HCT116 (cell line): ENCODE results near the gene THADA. TPM values are rescaled to one million over a fixed set of nuclear protein-coding genes. Genes with fewer than 3 reads are reported as not detected.

Experiments
- ATAC-seq: fragments of 200-7000 bp; cut with Tn5 transposase; 2 replicates; pipeline ENCODE4 v1.9.1; 2020; ENCODE audit warnings: mild to moderate bottlenecking, moderate library complexity
- BruUV-seq: library from RNA; stranded (reverse); fragments of 400-500 nt; replicated peaks from 2 replicates; lab custom pipeline; 2021; lab: Mats Ljungman, UMichigan
- CTCF ChIA-PET: fragments of 300-600 bp; sonication (Branson Sonifier 250); formaldehyde crosslinking; loops from one replicate; lab custom pipeline; 2021; ENCODE audit warnings: antibody characterized with exemption; lab: Charles Lee
- POLR2A ChIA-PET: fragments of 300-600, 350-600 bp; sonication (Branson Sonifier 250); formaldehyde crosslinking; loops from one replicate; lab custom pipeline; 2021; ENCODE audit warnings: antibody characterized with exemption; lab: Charles Lee
- RAD21 ChIA-PET, 2 experiments: fragments of 300-600 bp; sonication (Branson Sonifier 250); formaldehyde crosslinking; loops; one replicate each; lab custom pipeline; 2023; ENCODE audit warnings: low total read pairs in 2 of 2; ENCODE audit not compliant: uncharacterized antibody in 2 of 2, unreplicated experiment in 2 of 2, low non-redundant PET in 1 of 2; lab: Charles Lee
- DNase-seq: peaks from one replicate; pipeline ENCODE4 v3.0.0-alpha.2; 2010; ENCODE audit warnings: low read depth, low spot score
- H2AFZ ChIP-seq: fragments of 200-600 bp; shearing (Covaris generic), sonication (generic); 2 replicates; pipeline ENCODE4 v1.6.1; 2017; ENCODE audit warnings: low read depth, mixed run types, mixed read lengths, antibody characterized with exemption, low read length; ENCODE audit not compliant: poor library complexity, severe bottlenecking
- H3K27ac ChIP-seq: 2 replicates; pipeline ENCODE4 v1.5.1; 2012; ENCODE audit warnings: low read depth, low read length
- H3K27me3 ChIP-seq: fragments of 200-600 bp; sonication (generic); 2 replicates; pipeline ENCODE4 v1.6.1; 2016; ENCODE audit warnings: mixed run types, low read length, mixed read lengths; ENCODE audit not compliant: insufficient read depth
- H3K36me3 ChIP-seq, 2 experiments: fragments of 200-500 bp in 1 of 2; fragments of 200-600 bp in 1 of 2; sonication (Bioruptor generic) in 1 of 2; sonication (generic) in 1 of 2; 2 replicates each; pipeline versions ENCODE4 v1.5.1 to v1.6.1; 2014 to 2016; ENCODE audit warnings: low read length in 2 of 2, inconsistent platforms in 1 of 2, mixed read lengths in 1 of 2, mixed run types in 1 of 2; ENCODE audit not compliant: insufficient read depth in 2 of 2, control insufficient read depth in 1 of 2
- H3K4me1 ChIP-seq, 2 experiments: fragments of 200-600 bp in 1 of 2; sonication (generic) in 1 of 2; 2 replicates each; pipeline versions ENCODE4 v1.5.1 to v1.6.1; 2012 to 2017; ENCODE audit warnings: low read length in 2 of 2, inconsistent platforms in 1 of 2, mild to moderate bottlenecking in 1 of 2, mixed read lengths in 1 of 2, mixed run types in 1 of 2, moderate library complexity in 1 of 2; ENCODE audit not compliant: insufficient read depth in 2 of 2, control insufficient read depth in 1 of 2
- H3K4me2 ChIP-seq: fragments of 200-600 bp; sonication (generic); 2 replicates; pipeline ENCODE4 v1.6.1; 2017; ENCODE audit warnings: mixed run types, low read length, mixed read lengths
- H3K4me3 ChIP-seq, 2 experiments: fragments of 200-600 bp in 1 of 2; sonication (generic) in 1 of 2; replicated peaks in 1 of 2; 2 replicates each; pipeline ENCODE4 v1.5.1; 2011 to 2016; ENCODE audit warnings: low read length in 2 of 2, control low read depth in 1 of 2, low read depth in 1 of 2, mild to moderate bottlenecking in 1 of 2, mixed read lengths in 1 of 2, mixed run types in 1 of 2
- H3K79me2 ChIP-seq: fragments of 200-600 bp; sonication (generic); 2 replicates; pipeline ENCODE4 v1.6.1; 2017; ENCODE audit warnings: mild to moderate bottlenecking, mixed run types, low read length, moderate library complexity, mixed read lengths; ENCODE audit not compliant: insufficient read depth
- H3K9ac ChIP-seq: fragments of 200-600 bp; sonication (generic); 2 replicates; pipeline ENCODE4 v1.6.1; 2016; ENCODE audit warnings: low read length, mixed read lengths
- H3K9me2 ChIP-seq: fragments of 200-600 bp; sonication (generic), shearing (Covaris generic); 2 replicates; pipeline ENCODE4 v1.6.1; 2017; ENCODE audit warnings: mixed run types, mild to moderate bottlenecking, moderate library complexity; ENCODE audit not compliant: insufficient read depth
- H3K9me3 ChIP-seq, 2 experiments: fragments of 200-500 bp in 1 of 2; fragments of 200-600 bp in 1 of 2; sonication (Bioruptor generic) in 1 of 2; sonication (generic) in 1 of 2; 2 replicates each; pipeline ENCODE4 v1.6.1; 2014 to 2017; ENCODE audit warnings: low read length in 2 of 2, mixed read lengths in 2 of 2, inconsistent platforms in 1 of 2, low read depth in 1 of 2, mild to moderate bottlenecking in 1 of 2, mixed run types in 1 of 2, moderate library complexity in 1 of 2; ENCODE audit not compliant: control insufficient read depth in 1 of 2, insufficient read depth in 1 of 2
- H4K20me1 ChIP-seq: fragments of 200-600 bp; sonication (generic), shearing (Covaris generic); 2 replicates; pipeline ENCODE4 v1.6.1; 2017; ENCODE audit warnings: mixed run types, mild to moderate bottlenecking, moderate library complexity; ENCODE audit not compliant: insufficient read depth
- ATF3 ChIP-seq: IDR thresholded peaks from 2 replicates; pipeline ENCODE4 v1.6.1; 2012
- EGR1 ChIP-seq: IDR thresholded peaks from 2 replicates; pipeline ENCODE4 v1.6.1; 2012; ENCODE audit warnings: low read depth
- ELF1 ChIP-seq: IDR thresholded peaks from 2 replicates; pipeline ENCODE4 v1.6.1; 2012; ENCODE audit warnings: low read depth, borderline replicate concordance
- EZH2phosphoT487 ChIP-seq: fragments of 200-600 bp; IDR thresholded peaks from 2 replicates; pipeline ENCODE4 v1.6.1; 2018; ENCODE audit warnings: antibody characterized with exemption, borderline replicate concordance
- FOSL1 ChIP-seq: IDR thresholded peaks from 2 replicates; pipeline ENCODE4 v1.6.1; 2012; ENCODE audit warnings: low read depth
- POLR2A ChIP-seq: IDR thresholded peaks from 2 replicates; pipeline ENCODE4 v1.7.0; 2011; ENCODE audit warnings: borderline replicate concordance; ENCODE audit not compliant: insufficient read depth, insufficient read length; ENCODE audit errors: extremely low read depth
- POLR2AphosphoS5 ChIP-seq: IDR thresholded peaks from 2 replicates; pipeline ENCODE4 v1.6.1; 2011; ENCODE audit warnings: mild to moderate bottlenecking, low read depth, low read length, moderate library complexity
- SIN3A ChIP-seq: IDR thresholded peaks from 2 replicates; pipeline ENCODE4 v1.6.1; 2012; ENCODE audit warnings: low read depth
- SP1 ChIP-seq: IDR thresholded peaks from 2 replicates; pipeline ENCODE4 v1.6.1; 2012; ENCODE audit warnings: low read depth
- SRF ChIP-seq: IDR thresholded peaks from 2 replicates; pipeline ENCODE4 v1.6.1; 2012; ENCODE audit warnings: low read depth
- TCF7L2 ChIP-seq: IDR thresholded peaks from 2 replicates; pipeline ENCODE4 v1.7.0; 2011; ENCODE audit warnings: borderline replicate concordance, inconsistent platforms; ENCODE audit not compliant: insufficient read depth, insufficient read length; ENCODE audit errors: extremely low read depth
- ZFX ChIP-seq: fragments of 450-650 bp; IDR thresholded peaks from 2 replicates; pipeline ENCODE4 v1.6.1; 2017
- ZNF274 ChIP-seq: fragments of 200-500 bp; sonication (Bioruptor generic); IDR thresholded peaks from 2 replicates; pipeline ENCODE4 v1.6.1; 2014; ENCODE audit warnings: mild to moderate bottlenecking, low read depth, low read length, inconsistent platforms
- intact Hi-C: fragments of 100-400 bp; cut with micrococcal nuclease; formaldehyde crosslinking; loops from 2 replicates; pipeline ENCODE4 v1.10.0; 2022
- total RNA-seq: library from RNA; stranded (reverse); gene quantifications from one replicate; pipeline ENCODE4 v1.2.1, GENCODE V29; 2021; ENCODE audit not compliant: unreplicated experiment

The THADA gene
- total RNA-seq, 1 experiment from 2014 or later = 30.7 TPM

GRCh38 chr2:43225788-43226557 is 369.9 kb downstream of the THADA start:
- Histone ChIP-seq H3K27ac (peak overlapping the region; percentile 96), H3K79me2 (peaks cover 47% of the 10 kb centered on the region), H3K9me2 (no peaks in the 10 kb centered on the region), H4K20me1 (no peaks in the 10 kb centered on the region), H2AFZ (no peak overlapping the region), H3K9me3 (no peaks in the 10 kb centered on the region), H3K9ac (peak overlapping the region; percentile 96)
- DNase-seq = no peak
- TF ChIP-seq POLR2AphosphoS5 (no peak), ZFX (peak; percentile 63), POLR2A (peak; percentile 11), EZH2phosphoT487 (no peak)
- TF ChIP-seq, all 23 proteins: peak for 2
- POLR2A ChIA-PET = interaction anchor here (0.6 to 2.4 kb wide), 24 partner anchors 8 to 416 kb away, joined by 3 to 9 read pairs (median 3); no protein-coding TSS in a partner anchor
- CTCF ChIA-PET = interaction anchor here (0.8 to 4.1 kb wide), 10 partner anchors 14 to 351 kb away, joined by 3 to 35 read pairs (median 4); no protein-coding TSS in a partner anchor
- RAD21 ChIA-PET = interaction anchor here in 1 of 2 experiments (0.5 to 1.0 kb wide), 3 partner anchors 39 to 240 kb away, joined by 3 to 4 read pairs (median 3); no protein-coding TSS in a partner anchor
- peaks cover 49 to 50% of the 10 kb centered on the region in 2 experiments for H3K4me1 ChIP-seq
- BruUV-seq = TSS peak; percentile 30
- intact Hi-C loops = loop anchor here (2.0 to 5.0 kb wide), 4 partner anchors 49 to 367 kb away; no protein-coding TSS in a partner anchor
- H3K27me3 ChIP-seq = no peaks in the 10 kb centered on the region
- peaks cover 12 to 19% of the 10 kb centered on the region in 2 experiments; a peak in 3 of 4 replicates for H3K36me3 ChIP-seq
- H3K4me3 ChIP-seq = peak overlapping the region; percentile 84 to 88
- H3K4me2 ChIP-seq = peak overlapping the region; percentile 92
- peak; percentile 20 for ATAC-seq

GRCh38 chr2:43225093-43225787 is 370.6 kb downstream of the THADA start:
- Histone ChIP-seq H3K9me3 (no peaks in the 10 kb centered on the region), H3K4me1 (peaks cover 50 to 56% of the 10 kb centered on the region in 2 experiments), H4K20me1 (no peaks in the 10 kb centered on the region), H3K9me2 (no peaks in the 10 kb centered on the region), H3K79me2 (peaks cover 48% of the 10 kb centered on the region), H3K9ac (peak overlapping the region; percentile 96), H3K4me3 (peak overlapping the region; percentile 84 to 88), H3K36me3 (peaks cover 11 to 12% of the 10 kb centered on the region in 2 experiments; a peak in 3 of 4 replicates), H2AFZ (no peak overlapping the region), H3K27me3 (no peaks in the 10 kb centered on the region), H3K27ac (peak overlapping the region; percentile 96), H3K4me2 (peak overlapping the region; percentile 92)
- DNase-seq = no peak
- no peak for TF ChIP-seq SRF
- no peak for TF ChIP-seq EZH2phosphoT487
- TF ChIP-seq POLR2AphosphoS5 = no peak
- TF ChIP-seq SP1 = no peak
- no peak for TF ChIP-seq POLR2A
- no peak for TF ChIP-seq ELF1
- TF ChIP-seq FOSL1 = no peak
- no peak for TF ChIP-seq SIN3A
- no peak for TF ChIP-seq TCF7L2
- TF ChIP-seq EGR1 = no peak
- TF ChIP-seq ATF3 = no peak
- no peak for TF ChIP-seq ZNF274
- ChIA-PET CTCF (interaction anchor here (0.6 to 1.2 kb wide), 2 partner anchors 251 to 279 kb away, joined by 3 to 4 read pairs; no protein-coding TSS in a partner anchor), POLR2A (interaction anchor here (0.7 to 2.4 kb wide), 3 partner anchors 94 to 366 kb away, joined by 3 to 7 read pairs (median 7); no protein-coding TSS in a partner anchor), RAD21 (no interaction called here)
- BruUV-seq = no TSS peak
- no peak for ATAC-seq
- intact Hi-C loops = loop anchor here (5.0 kb wide), 3 partner anchors 48 to 317 kb away; no protein-coding TSS in a partner anchor
